Epithelial cell of prostate (primary cell): Measurements from ENCODE around the gene CCDC192.

ENCODE experiments used
- DNase-seq: peaks from one replicate; pipeline ENCODE4 v3.0.0-alpha.2; 2011; ENCODE audit warnings: low read depth, low spot score
- H3K27ac ChIP-seq: fragments of 450-650 bp; 2 replicates; pipeline ENCODE4 v1.5.1; 2017; ENCODE audit warnings: mild to moderate bottlenecking

Gene CCDC192

DNA sequence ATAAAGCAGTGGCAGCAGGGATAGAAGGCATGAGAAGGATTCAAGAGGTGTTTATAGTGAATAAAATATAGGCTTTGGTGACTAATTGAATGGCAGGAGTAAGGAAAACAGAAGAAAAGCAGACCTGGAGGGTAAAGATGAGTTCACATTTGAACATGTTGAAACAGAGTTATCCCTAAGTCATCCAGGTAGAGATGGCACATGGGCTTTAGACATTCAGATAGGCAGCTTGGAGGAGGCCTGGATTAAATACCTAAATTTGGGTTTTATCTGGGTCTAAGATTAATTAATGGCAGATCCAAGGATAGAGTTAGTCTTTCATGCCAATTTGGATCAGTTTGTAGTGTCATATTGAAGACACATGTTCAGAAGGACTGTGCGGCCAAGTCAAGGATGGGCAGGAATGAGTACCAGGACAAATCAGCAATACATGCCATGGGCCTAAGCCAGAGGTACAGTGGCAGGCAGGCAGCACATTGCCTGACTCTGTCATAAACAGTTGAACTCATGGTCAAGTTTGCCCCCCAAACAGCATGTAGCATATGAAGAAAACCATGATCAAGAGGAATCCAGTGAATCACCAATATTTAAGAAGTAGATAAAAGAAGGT is 264.9 kb downstream of the CCDC192 start:
- DNase-seq: no peak
- no peak overlapping the region for H3K27ac ChIP-seq

- DNase-seq: no peak
- H3K27ac ChIP-seq: no peak overlapping the region
Observed at GRCh38 chr5:127969002-127969401, 265.8 kb downstream of the CCDC192 start.

DNA sequence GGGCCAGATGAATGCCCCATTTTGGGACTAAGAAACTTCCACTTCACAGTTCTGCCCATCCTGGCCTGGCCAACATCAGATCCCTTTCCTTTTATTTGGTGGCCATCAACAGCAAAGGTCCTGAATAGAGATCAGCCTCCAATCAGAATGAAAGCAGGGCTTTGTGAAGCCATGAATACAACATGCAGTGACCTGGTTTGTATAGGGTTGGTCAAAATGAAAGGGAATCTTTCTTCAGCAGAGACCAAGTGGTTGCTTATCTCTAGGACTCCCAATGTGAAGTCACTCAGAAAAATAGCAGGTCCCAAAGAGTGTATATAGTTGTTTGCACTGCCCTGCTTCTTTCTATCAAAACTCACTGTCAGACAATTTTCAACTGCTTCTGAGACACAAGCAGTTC is 266.5 kb downstream of the CCDC192 start:
- DNase-seq: no peak
- peak overlapping the region; percentile 0 for H3K27ac ChIP-seq

DNA sequence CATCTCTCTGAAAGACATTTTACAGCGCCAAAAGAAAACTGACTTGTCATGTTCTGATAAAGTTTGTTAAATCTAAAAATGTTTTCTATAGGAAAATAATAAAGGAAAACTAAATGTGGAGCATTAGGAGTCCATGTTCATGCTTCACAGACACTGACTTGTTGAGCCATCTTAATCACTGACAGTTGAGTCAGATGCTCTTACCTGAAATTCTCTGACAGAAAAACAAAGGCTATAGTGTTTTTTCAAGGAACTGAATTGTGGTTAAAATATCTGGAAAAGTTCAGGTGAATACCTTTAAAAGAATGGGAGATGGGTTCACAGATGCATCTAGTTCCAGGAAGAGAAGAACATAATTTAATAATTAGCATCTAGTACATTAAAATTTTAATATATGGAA is 266.9 kb downstream of the CCDC192 start:
- DNase-seq: no peak
- H3K27ac ChIP-seq: peak overlapping the region; percentile 0

GRCh38 chr5:127970854-127971425 is 267.7 kb downstream of the CCDC192 start:
- no peak overlapping the region for H3K27ac ChIP-seq

GRCh38 chr5:127975961-127976360 is 272.8 kb downstream of the CCDC192 start:
- no peak for DNase-seq
- no peak overlapping the region for H3K27ac ChIP-seq

More at GRCh38 chr5:127970854-127971425, 267.7 kb downstream of the CCDC192 start:
- DNase-seq: no peak

GRCh38 chr5:127976525-127976924 is 273.3 kb downstream of the CCDC192 start:
- no peak for DNase-seq

DNA sequence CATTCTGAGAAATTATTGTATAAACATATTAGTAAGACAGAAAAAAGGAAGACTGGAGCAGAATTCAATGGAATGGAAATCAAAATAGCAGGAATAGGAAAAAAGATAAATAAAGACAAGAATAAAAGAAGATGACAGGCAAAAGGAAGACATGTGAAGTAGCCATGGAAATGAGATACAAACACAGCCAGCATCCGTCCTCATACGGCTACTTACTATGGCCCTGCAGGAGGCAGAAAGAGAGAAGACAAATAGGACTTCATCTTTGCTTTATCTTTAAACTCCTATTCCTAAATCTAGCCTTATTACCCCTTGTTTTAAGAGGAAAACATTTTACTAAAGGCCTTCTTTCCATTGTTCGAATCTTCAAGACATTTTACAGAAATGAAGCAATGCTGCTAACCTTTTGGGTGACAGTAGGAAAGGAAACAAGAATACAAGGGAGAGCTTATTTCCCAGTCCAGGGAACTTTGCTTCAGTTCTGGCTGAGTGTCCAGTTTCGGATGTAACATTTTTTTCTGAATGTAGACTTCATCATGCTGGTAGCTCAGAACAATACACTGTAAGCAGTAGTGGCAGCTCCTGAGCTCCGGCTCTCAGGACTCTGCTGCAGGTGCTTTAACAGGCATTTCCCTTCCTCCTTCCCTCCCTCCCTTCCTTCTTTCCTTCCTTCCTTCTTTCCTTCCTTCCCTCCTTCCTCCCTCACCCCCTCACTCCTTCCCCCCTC is 274.0 kb downstream of the CCDC192 start:
- no peak overlapping the region for H3K27ac ChIP-seq
- no peak for DNase-seq

More at GRCh38 chr5:127976525-127976924, 273.3 kb downstream of the CCDC192 start:
- H3K27ac ChIP-seq: no peak overlapping the region

GRCh38 chr5:127978738-127979300 is 275.6 kb downstream of the CCDC192 start:
- no peak overlapping the region for H3K27ac ChIP-seq
- no peak for DNase-seq

GRCh38 chr5:127979475-127979874 is 276.3 kb downstream of the CCDC192 start:
- H3K27ac ChIP-seq: no peak overlapping the region
- DNase-seq: no peak

GRCh38 chr5:127980843-127981242 is 277.7 kb downstream of the CCDC192 start:
- no peak for DNase-seq
- H3K27ac ChIP-seq: no peak overlapping the region

- H3K27ac ChIP-seq: no peak overlapping the region
Observed at GRCh38 chr5:127981498-127981897, 278.3 kb downstream of the CCDC192 start.

DNA sequence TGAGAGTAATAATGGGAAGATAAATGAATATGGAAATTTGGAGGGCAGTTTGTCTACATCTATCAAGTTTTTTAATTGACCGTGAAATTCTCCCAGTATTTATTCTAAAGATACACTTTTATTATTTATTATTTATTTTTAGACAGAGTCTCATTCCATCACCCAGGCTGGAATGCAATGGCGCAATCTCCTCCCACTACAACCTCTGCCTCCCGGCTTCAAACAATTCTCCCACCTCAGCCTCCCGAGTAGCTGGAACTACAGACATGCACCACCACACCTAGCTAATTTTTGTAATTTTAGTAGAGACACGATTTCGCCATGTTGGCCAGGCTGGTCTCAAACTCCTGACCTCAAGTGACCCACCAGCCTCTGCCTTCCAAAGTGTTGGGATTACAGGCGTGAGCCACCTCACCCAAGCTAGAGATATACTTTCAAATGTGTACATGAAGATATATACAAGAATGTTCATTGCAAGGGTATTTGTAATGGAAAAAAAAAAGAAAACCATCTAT is 282.7 kb downstream of the CCDC192 start:
- no peak overlapping the region for H3K27ac ChIP-seq
- DNase-seq: no peak

More at GRCh38 chr5:127981498-127981897, 278.3 kb downstream of the CCDC192 start:
- DNase-seq: no peak

DNA sequence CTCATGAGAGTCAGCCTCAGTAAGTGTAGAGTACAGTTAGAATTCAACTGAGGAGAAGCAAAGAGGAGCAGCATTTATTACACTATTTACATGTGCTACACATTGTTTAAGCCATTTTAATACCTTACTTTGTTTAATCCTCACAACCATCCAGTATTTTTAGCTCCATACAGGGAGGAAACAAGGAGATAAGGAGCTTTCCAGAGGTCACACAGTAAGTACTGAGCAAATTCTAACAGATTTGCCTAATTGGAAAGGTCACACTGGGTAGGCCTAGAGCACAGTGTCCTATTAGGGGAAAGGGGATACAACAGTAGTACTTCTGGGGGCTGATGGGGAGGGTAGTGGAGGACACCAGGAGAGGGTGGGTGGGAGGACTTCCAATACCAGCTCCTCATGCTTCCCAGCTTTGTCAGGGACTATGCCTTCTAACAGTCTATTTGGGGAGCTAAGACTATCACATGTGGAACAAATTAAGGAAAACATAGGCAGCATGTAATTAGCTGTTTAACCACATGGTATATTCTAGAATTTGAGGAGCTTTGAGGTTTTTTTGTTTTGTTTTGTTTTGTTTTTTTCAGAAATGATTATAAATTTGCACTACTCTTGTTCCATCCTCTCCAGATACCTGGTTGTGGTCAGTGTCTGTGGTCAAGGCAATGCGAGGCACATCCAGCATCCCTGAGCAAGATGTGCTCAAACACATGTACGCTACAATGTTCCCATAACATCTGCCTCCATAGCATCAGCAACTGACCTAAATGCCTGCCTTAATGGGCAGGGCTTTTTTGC is 284.4 kb downstream of the CCDC192 start:
- DNase-seq: no peak
- H3K27ac ChIP-seq: no peak overlapping the region

GRCh38 chr5:127988146-127988760 is 285.1 kb downstream of the CCDC192 start:
- H3K27ac ChIP-seq: peak overlapping the region; percentile 32
- peak; percentile 44 for DNase-seq
